Ovary (tissue), 9 donors: ENCODE results near the gene TBC1D19. TPM values are rescaled to one million over a fixed set of nuclear protein-coding genes. Genes with fewer than 3 reads are reported as not detected.

Experiments
- DNase-seq, 5 donors: peaks; one replicate each; pipeline ENCODE4 v3.0.0-alpha.2; 2019 to 2020
- H3K27ac ChIP-seq, 2 donors: fragments of 200-600 bp; one replicate each; pipeline versions ENCODE4 v1.5.1 to v1.8.0; 2019 to 2022
- H3K27me3 ChIP-seq: fragments of 200-600 bp; one replicate; pipeline ENCODE4 v1.8.0; 2022
- H3K36me3 ChIP-seq: fragments of 200-600 bp; sonication (generic); one replicate; pipeline ENCODE4 v1.5.1; 2019
- H3K4me1 ChIP-seq: one replicate; pipeline ENCODE4 v1.8.1; 2013; ENCODE audit warnings: mild to moderate bottlenecking, moderate library complexity; ENCODE audit not compliant: insufficient read depth
- H3K4me3 ChIP-seq: fragments of 200-600 bp; sonication (generic); one replicate; pipeline ENCODE4 v1.5.1; 2017
- H3K9me3 ChIP-seq, 2 donors: fragments of 200-600 bp in 1 of 2; sonication (generic) in 1 of 2; one replicate each; pipeline versions ENCODE4 v1.5.1 to v1.8.1; 2013 to 2019; ENCODE audit warnings: mild to moderate bottlenecking in 1 of 2, moderate library complexity in 1 of 2
- EP300 ChIP-seq: sonication (generic); formaldehyde crosslinking; IDR thresholded peaks from one replicate; pipeline ENCODE4 v1.6.1; 2017; ENCODE audit warnings: antibody characterized with exemption
- POLR2A ChIP-seq: fragments of 450-650 bp; IDR thresholded peaks from one replicate; pipeline ENCODE4 v1.6.1; 2017; ENCODE audit warnings: antibody characterized with exemption, mild to moderate bottlenecking, moderate library complexity
- WGBS, 3 donors: extraction: QIAGEN DNeasy Blood & Tissue Kit in 1 of 3; methylation state at CpG; one replicate each; pipeline versions ENCODE4 v1.1.5 to v1.1.7; 2013 to 2017; 5-methylcytosine and 5-hydroxymethylcytosine counted together
- intact Hi-C, 4 donors: fragments of 100-400 bp; cut with DNase I; formaldehyde crosslinking; loops; one replicate each; pipeline versions ENCODE4 v1.11.0 to v1.15.1; 2022 to 2023
- polyA plus RNA-seq, 2 donors: library from polyadenylated mRNA; stranded (reverse); fragments of 200-250 nt in 1 of 2; fragments of 350-450 nt in 1 of 2; fragmentation: Illumina TruSeq in 1 of 2; extraction: RNeasy Lipid Tissue Mini Kit (QIAGEN cat#74804) in 1 of 2; gene quantifications; one replicate each; pipeline ENCODE4 v1.2.3, GENCODE V29; 2013 to 2014
- total RNA-seq, 7 donors: library from RNA; depleted of rRNA in 2 of 7; stranded (reverse); fragments of >200 nt in 2 of 7; fragmentation: NEBNext Ultra II Directional in 3 of 7; extraction: Animal tissue kit (Norgen Biotek cat#: 25700) in 3 of 7; gene quantifications; one replicate each; pipeline versions ENCODE4 v1.1.0 to v1.2.4, GENCODE V29; 2016 to 2023
- TF ChIP-seq, protein P1 (sequence below), 3 donors: fragments of 450-650 bp in 2 of 3; fragments of 200-600 bp in 1 of 3; IDR thresholded peaks; one replicate each; pipeline versions ENCODE4 v1.5.1 to v1.8.0; 2016 to 2022; ENCODE audit warnings: antibody characterized with exemption in 3 of 3, mild to moderate bottlenecking in 1 of 3
- donor health status: DM: no; HTN: no; CAD: no; lungs with moderate emphysema.
- donor health status: DM: no; HTN: no; CAD: no.
- donor health status: Bipolar disorder and iron deficiency.
- donor health status: DM: yes; HTN: yes; CAD: no.
- donor health status: DM: no; HTN: no; CAD: no.
- donor health status: DM: yes; HTN: yes; CAD: no.

TBC1D19 gene
- total and polyA plus RNA-seq, 9 donors, result 6.0 to 25.2 (median 14.8) TPM

DNA sequence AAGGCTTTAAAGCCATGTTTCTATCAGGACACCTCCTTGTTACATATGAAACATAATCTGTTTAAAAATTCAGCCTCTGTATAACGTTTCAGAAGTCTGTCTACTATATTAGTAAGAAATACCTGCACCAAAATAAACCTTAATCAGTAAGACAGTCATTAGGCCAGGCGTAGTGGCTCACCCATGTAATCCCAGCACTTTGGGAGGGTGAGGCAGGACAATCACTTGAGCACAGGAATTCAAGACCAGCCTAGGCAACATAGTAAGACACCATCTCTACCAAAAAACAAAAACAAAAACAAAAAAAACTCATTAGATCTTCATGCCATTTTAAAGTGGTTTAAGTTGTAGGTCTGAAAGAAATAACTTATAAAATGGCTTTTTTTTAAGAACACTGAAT is 169.3 kb downstream of the TBC1D19 start:
- H3K27me3 ChIP-seq, result no peaks in the 10 kb centered on the region
- no peaks in the 10 kb centered on the region for H3K4me1 ChIP-seq
- H3K4me3 ChIP-seq, result no peak overlapping the region
- H3K9me3 ChIP-seq, result no peaks in the 10 kb centered on the region
- TF ChIP-seq EP300, result no peak
- no peak for TF ChIP-seq POLR2A
- TF ChIP-seq, protein P1, sequence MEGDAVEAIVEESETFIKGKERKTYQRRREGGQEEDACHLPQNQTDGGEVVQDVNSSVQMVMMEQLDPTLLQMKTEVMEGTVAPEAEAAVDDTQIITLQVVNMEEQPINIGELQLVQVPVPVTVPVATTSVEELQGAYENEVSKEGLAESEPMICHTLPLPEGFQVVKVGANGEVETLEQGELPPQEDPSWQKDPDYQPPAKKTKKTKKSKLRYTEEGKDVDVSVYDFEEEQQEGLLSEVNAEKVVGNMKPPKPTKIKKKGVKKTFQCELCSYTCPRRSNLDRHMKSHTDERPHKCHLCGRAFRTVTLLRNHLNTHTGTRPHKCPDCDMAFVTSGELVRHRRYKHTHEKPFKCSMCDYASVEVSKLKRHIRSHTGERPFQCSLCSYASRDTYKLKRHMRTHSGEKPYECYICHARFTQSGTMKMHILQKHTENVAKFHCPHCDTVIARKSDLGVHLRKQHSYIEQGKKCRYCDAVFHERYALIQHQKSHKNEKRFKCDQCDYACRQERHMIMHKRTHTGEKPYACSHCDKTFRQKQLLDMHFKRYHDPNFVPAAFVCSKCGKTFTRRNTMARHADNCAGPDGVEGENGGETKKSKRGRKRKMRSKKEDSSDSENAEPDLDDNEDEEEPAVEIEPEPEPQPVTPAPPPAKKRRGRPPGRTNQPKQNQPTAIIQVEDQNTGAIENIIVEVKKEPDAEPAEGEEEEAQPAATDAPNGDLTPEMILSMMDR (IDR thresholded peaks at IDR 0.05), result no peak
- DNase-seq, result no peak
- H3K36me3 ChIP-seq, result no peaks in the 10 kb centered on the region
- WGBS, 3 donors, result 89 to 93% (median 92%) methylated on average over 2 of the region's 2 CpGs
- intact Hi-C loops, result no loop called here
- no peak overlapping the region for H3K27ac ChIP-seq

DNA sequence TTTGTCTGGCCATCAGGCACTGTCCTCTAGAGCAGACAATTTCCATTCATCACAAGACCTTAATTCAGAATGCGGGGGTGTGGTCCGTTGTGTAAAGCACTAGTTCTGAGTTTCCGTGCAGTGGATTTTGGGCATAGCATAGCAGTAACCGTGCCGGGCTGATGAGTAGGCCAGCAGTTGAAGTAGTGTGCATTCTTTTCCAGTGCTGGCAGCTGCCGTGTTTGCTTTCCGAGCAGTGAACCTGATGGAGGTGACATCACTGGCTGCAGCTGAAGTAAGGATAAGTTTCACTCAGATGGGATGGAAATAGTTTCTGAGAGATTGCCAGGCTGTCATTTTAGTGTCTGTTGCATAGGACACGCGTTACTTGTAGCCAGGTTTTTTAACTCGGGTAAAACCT is 169.7 kb downstream of the TBC1D19 start:
- intact Hi-C loops, result no loop called here
- DNase-seq, result peak in 3 of 5 donors; percentile 8 to 38 (median 29)
- TF ChIP-seq EP300, result no peak
- TF ChIP-seq, protein P1 (IDR thresholded peaks at IDR 0.05), result no peak
- no peak for TF ChIP-seq POLR2A
- WGBS, 3 donors, result 39 to 52% (median 40%) methylated on average over 10 of the region's 10 CpGs
- H3K27ac ChIP-seq, result no peak overlapping the region
- H3K36me3 ChIP-seq, result no peaks in the 10 kb centered on the region
- no peaks in the 10 kb centered on the region for H3K9me3 ChIP-seq
- no peaks in the 10 kb centered on the region for H3K4me1 ChIP-seq
- H3K27me3 ChIP-seq, result no peaks in the 10 kb centered on the region
- no peak overlapping the region for H3K4me3 ChIP-seq

DNA sequence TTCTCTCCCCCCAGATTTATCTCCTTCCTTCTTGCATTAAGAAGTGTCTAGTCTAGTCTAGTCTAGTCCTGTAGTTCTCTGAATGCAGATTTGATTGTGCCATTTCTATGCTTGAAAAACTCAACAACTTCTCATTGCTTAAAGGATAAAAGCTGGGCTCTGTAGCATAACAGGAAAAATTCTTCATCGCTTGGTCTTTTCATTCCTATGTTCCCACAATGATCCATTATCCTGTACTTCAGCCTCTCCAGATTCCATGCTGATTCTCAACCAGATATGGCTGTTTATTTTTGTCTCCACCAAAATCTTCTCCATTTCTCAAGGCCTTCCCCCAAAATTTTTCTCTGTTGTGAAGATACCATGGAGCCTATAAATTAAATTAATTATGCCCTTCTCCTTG is 173.9 kb downstream of the TBC1D19 start:
- TF ChIP-seq EP300, result no peak
- TF ChIP-seq, protein P1 (IDR thresholded peaks at IDR 0.05), result no peak
- no peak for TF ChIP-seq POLR2A
- no peaks in the 10 kb centered on the region for H3K36me3 ChIP-seq
- H3K9me3 ChIP-seq, result no peaks in the 10 kb centered on the region
- DNase-seq, result no peak
- H3K4me3 ChIP-seq, result no peak overlapping the region
- H3K27me3 ChIP-seq, result no peaks in the 10 kb centered on the region
- intact Hi-C loops, result no loop called here
- no peaks in the 10 kb centered on the region for H3K4me1 ChIP-seq
- 93 to 98% (median 97%) methylated on average over 1 of the region's 1 CpG for WGBS, 3 donors
- no peak overlapping the region for H3K27ac ChIP-seq

DNA sequence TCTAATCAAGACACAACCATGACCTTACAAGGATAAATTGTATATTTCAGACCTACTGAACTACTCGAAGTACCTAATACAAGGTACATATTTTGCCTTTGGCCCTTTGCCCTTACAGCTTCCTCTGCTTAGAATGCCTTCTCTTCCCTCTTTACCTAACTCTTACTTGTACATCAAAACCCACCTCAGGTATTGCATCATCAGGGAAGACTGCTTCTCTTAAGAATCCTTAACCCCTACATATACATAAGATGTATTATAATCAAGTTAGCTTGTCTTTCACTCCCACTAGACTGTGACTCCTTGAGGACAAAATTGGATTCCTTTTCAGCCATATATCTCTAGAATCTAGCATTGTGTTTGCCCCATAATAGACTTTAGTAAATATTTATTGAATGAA is 175.0 kb downstream of the TBC1D19 start:
- no peaks in the 10 kb centered on the region for H3K27me3 ChIP-seq
- DNase-seq, result no peak
- no peaks in the 10 kb centered on the region for H3K9me3 ChIP-seq
- intact Hi-C loops, result no loop called here
- no peak overlapping the region for H3K4me3 ChIP-seq
- 82 to 95% (median 95%) methylated on average over 1 of the region's 1 CpG for WGBS, 3 donors
- TF ChIP-seq EP300 (no peak), POLR2A (no peak)
- TF ChIP-seq, protein P1 (IDR thresholded peaks at IDR 0.05), result no peak
- no peaks in the 10 kb centered on the region for H3K36me3 ChIP-seq
- no peaks in the 10 kb centered on the region for H3K4me1 ChIP-seq
- H3K27ac ChIP-seq, result no peak overlapping the region
